ENCODE results near the gene TIMP2.

The TIMP2 gene

DNA sequence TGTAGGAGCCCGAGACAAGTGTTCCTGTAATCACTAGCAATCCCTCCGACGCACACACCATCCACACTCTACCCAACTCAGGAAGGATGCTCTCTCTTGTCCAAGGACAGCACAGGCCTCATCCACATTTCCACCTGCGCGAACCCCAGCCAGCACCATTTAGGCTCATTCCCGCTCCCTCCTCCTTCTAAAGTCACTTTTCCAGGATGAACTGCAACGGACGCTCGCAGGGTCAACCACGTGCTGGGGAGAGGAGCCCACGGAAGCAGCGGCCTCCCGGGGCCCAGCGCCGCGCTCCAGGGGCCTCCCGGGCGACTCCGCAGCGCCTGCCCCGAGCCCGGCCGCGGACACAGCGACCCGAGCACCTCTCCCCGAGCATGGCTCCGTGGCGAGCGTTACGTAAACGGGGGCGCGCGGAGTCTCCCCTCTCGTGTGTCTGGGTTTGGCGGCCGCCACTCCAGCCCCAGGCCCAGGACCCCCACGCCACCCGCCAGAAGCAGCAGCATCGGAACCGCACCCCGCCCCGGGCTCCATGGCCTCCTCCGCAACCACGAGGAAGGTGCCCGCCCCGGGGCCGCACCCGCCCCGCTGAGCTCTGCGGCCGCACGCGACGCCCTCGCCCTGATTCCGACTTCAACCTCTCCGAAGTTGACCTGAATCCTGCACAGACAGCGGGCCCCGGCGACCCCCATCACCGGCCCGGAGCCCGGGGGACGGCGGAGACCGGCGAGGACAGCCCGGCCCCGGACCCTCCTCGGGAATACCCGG is 85.2 kb downstream of the TIMP2 start:
- no peaks in the 10 kb centered on the region for H3K27me3 ChIP-seq (ENCODE audit: low read depth, low read length)
- H3K4me2 ChIP-seq (ENCODE audit: low read length) = peak overlapping the region; percentile 87
- peak overlapping the region; percentile 92 for H3K9ac ChIP-seq (ENCODE audit: low read length)
- H2AFZ ChIP-seq (ENCODE audit: low read depth, low read length) = no peak overlapping the region
- H3K9me3 ChIP-seq (ENCODE audit: insufficient read depth, low read length) = no peaks in the 10 kb centered on the region
- TF ChIP-seq, protein P1, sequence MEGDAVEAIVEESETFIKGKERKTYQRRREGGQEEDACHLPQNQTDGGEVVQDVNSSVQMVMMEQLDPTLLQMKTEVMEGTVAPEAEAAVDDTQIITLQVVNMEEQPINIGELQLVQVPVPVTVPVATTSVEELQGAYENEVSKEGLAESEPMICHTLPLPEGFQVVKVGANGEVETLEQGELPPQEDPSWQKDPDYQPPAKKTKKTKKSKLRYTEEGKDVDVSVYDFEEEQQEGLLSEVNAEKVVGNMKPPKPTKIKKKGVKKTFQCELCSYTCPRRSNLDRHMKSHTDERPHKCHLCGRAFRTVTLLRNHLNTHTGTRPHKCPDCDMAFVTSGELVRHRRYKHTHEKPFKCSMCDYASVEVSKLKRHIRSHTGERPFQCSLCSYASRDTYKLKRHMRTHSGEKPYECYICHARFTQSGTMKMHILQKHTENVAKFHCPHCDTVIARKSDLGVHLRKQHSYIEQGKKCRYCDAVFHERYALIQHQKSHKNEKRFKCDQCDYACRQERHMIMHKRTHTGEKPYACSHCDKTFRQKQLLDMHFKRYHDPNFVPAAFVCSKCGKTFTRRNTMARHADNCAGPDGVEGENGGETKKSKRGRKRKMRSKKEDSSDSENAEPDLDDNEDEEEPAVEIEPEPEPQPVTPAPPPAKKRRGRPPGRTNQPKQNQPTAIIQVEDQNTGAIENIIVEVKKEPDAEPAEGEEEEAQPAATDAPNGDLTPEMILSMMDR (IDR thresholded peaks at IDR 0.05; ENCODE audit: low read depth, low read length) = no peak
- no peak for TF ChIP-seq EZH2phosphoT487 (IDR thresholded peaks at IDR 0.05; ENCODE audit: low read depth)
- peaks cover 64% of the 10 kb centered on the region for H3K79me2 ChIP-seq (ENCODE audit: low read length)
- peaks cover 17% of the 10 kb centered on the region for H3K4me1 ChIP-seq (ENCODE audit: low read length)
- H3K27ac ChIP-seq (ENCODE audit: low read length) = peak overlapping the region; percentile 61
- peak overlapping the region; percentile 80 for H3K4me3 ChIP-seq (ENCODE audit: low read length)
- peaks cover 29% of the 10 kb centered on the region for H4K20me1 ChIP-seq (ENCODE audit: insufficient read depth, low read length)
- peaks cover 31% of the 10 kb centered on the region for H3K36me3 ChIP-seq (replicated peaks; ENCODE audit: low read depth, low read length)

DNA sequence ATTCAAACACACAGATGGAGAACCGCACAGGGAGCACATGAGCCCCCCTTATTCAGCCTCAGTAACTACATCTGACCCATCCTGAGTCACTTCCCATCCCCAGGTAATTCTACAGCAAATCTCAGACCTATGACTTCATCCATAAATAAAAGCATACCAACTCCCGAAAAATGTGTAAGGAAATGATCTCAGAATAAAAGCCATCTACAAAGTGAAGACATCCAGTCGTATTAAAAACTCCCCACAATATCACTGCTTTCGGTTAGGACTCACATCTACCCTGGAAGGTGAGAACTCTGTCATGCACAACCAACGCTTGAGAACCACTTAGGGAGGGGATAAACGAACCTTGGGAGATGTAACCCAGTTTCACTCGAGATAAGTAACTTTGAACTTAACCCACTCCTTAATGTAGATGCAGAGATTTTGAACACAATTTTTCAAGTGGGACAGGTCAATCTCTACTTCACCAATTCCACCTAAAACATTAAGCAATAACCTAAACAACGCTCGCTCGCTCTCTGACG is 85.9 kb downstream of the TIMP2 start:
- Histone ChIP-seq H4K20me1 (ENCODE audit: insufficient read depth, low read length) (peaks cover 29% of the 10 kb centered on the region), H3K4me1 (ENCODE audit: low read length) (peaks cover 17% of the 10 kb centered on the region), H2AFZ (ENCODE audit: low read depth, low read length) (no peak overlapping the region), H3K9me3 (ENCODE audit: insufficient read depth, low read length) (no peaks in the 10 kb centered on the region), H3K4me2 (ENCODE audit: low read length) (peak overlapping the region; percentile 87), H3K4me3 (ENCODE audit: low read length) (peak overlapping the region; percentile 80), H3K9ac (ENCODE audit: low read length) (peak overlapping the region; percentile 92), H3K27ac (ENCODE audit: low read length) (peak overlapping the region; percentile 61; the same call in 1 of the 2 replicates), H3K27me3 (ENCODE audit: low read depth, low read length) (no peaks in the 10 kb centered on the region), H3K36me3 (replicated peaks; ENCODE audit: low read depth, low read length) (peaks cover 31% of the 10 kb centered on the region), H3K79me2 (ENCODE audit: low read length) (peaks cover 64% of the 10 kb centered on the region)
- no peak for TF ChIP-seq EZH2phosphoT487 (IDR thresholded peaks at IDR 0.05; ENCODE audit: low read depth)
- TF ChIP-seq, protein P1 (IDR thresholded peaks at IDR 0.05; ENCODE audit: low read depth, low read length) = no peak

DNA sequence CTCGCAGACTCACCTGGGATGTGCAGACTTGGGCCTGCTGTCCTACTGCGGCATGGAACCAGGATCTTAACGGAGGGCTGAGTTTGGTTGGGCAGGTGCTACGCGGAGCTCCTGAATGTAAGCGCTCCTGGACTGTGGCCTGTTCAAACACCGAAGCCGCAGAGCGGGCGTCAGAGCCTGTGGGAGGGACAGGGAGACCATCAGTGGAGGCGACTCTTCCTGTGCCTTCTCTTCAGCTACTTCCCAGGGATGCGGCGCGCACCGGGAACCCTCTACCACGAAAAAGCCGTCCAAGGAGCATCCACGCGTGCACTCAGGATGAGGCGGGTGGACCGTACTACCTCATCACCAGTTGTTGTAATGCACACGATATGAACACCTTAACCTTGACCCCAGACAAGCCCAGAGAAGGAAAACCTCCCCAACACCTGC is 86.6 kb downstream of the TIMP2 start:
- no peak overlapping the region for H3K27ac ChIP-seq (ENCODE audit: low read length)
- peaks cover 65% of the 10 kb centered on the region for H3K79me2 ChIP-seq (ENCODE audit: low read length)
- H3K4me1 ChIP-seq (ENCODE audit: low read length) = peaks cover 17% of the 10 kb centered on the region
- no peaks in the 10 kb centered on the region for H3K27me3 ChIP-seq (ENCODE audit: low read depth, low read length)
- H3K9me3 ChIP-seq (ENCODE audit: insufficient read depth, low read length) = no peaks in the 10 kb centered on the region
- no peak overlapping the region for H2AFZ ChIP-seq (ENCODE audit: low read depth, low read length)
- peak overlapping the region; percentile 87 for H3K4me2 ChIP-seq (ENCODE audit: low read length)
- peaks cover 29% of the 10 kb centered on the region for H4K20me1 ChIP-seq (ENCODE audit: insufficient read depth, low read length)
- peak overlapping the region; percentile 92 for H3K9ac ChIP-seq (ENCODE audit: low read length)
- peaks cover 33% of the 10 kb centered on the region for H3K36me3 ChIP-seq (replicated peaks; ENCODE audit: low read depth, low read length)
- TF ChIP-seq EZH2phosphoT487 (IDR thresholded peaks at IDR 0.05; ENCODE audit: low read depth) = no peak
- TF ChIP-seq, protein P1 (IDR thresholded peaks at IDR 0.05; ENCODE audit: low read depth, low read length) = no peak
- peak overlapping the region; percentile 80 for H3K4me3 ChIP-seq (ENCODE audit: low read length)

DNA sequence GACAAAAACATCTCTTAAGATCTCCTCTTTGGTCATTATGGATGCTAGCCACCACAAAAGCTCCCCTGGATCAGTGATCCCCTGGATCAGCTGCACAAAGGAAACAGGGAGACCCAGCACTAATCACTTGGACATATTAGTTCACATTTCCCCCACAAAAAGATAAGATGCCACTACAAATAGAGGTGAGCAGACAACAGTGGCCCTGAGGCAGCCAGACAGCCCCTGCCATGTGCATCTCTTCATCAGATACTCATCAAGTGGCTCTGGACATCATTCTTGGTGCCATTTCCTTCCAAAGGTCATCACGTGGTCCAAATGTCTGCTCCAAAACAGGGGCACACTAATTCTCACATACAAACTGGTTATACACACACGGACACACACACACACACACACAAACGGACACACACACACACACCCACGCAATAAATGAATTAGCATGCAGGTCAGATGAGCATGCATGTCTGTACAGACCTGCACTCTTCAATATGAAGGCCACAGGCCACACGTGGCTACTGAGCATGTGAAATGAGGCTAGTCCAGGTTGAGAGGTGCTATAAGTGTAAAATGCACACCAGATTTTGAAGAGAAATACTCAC is 88.7 kb downstream of the TIMP2 start:
- H3K9ac ChIP-seq (ENCODE audit: low read length) = no peak overlapping the region
- H3K36me3 ChIP-seq (replicated peaks; ENCODE audit: low read depth, low read length) = peaks cover 50% of the 10 kb centered on the region
- peaks cover 29% of the 10 kb centered on the region for H4K20me1 ChIP-seq (ENCODE audit: insufficient read depth, low read length)
- peaks cover 83% of the 10 kb centered on the region for H3K79me2 ChIP-seq (ENCODE audit: low read length)
- H3K27me3 ChIP-seq (ENCODE audit: low read depth, low read length) = no peaks in the 10 kb centered on the region
- H3K9me3 ChIP-seq (ENCODE audit: insufficient read depth, low read length) = no peaks in the 10 kb centered on the region
- H3K4me2 ChIP-seq (ENCODE audit: low read length) = no peak overlapping the region
- no peak overlapping the region for H2AFZ ChIP-seq (ENCODE audit: low read depth, low read length)
- no peak overlapping the region for H3K27ac ChIP-seq (ENCODE audit: low read length)
- H3K4me1 ChIP-seq (ENCODE audit: low read length) = peaks cover 11% of the 10 kb centered on the region
- no peak overlapping the region for H3K4me3 ChIP-seq (ENCODE audit: low read length)
- no peak for TF ChIP-seq EZH2phosphoT487 (IDR thresholded peaks at IDR 0.05; ENCODE audit: low read depth)
- TF ChIP-seq, protein P1 (IDR thresholded peaks at IDR 0.05; ENCODE audit: low read depth, low read length) = no peak

All from OCI-LY3 (cell line).